PC-9 (cell line): ENCODE measurements around the gene ARID3B. TPM values are rescaled to one million over a fixed set of nuclear protein-coding genes. Genes with fewer than 3 reads are reported as not detected.

Experiments
- BruUV-seq: library from RNA; stranded (reverse); fragments of 400-500 nt; replicated peaks from 2 replicates; lab custom pipeline; 2021; lab: Mats Ljungman, UMichigan
- CTCF ChIA-PET: fragments of 300-600 bp; sonication (Branson Sonifier 250); formaldehyde crosslinking; loops from one replicate; lab custom pipeline; 2022; ENCODE audit warnings: antibody characterized with exemption; lab: Charles Lee
- POLR2A ChIA-PET: fragments of 300-600 bp; sonication (Branson Sonifier 250); formaldehyde crosslinking; loops from one replicate; lab custom pipeline; 2022; ENCODE audit warnings: antibody characterized with exemption; ENCODE audit not compliant: unreplicated experiment; lab: Charles Lee
- DNase-seq, 2 experiments: peaks; one replicate each; pipeline versions ENCODE4 v3.0.0 to v3.0.0-alpha.2; 2015 to 2022; ENCODE audit warnings: mixed read lengths in 1 of 2
- H2AFZ ChIP-seq: fragments of 200-600 bp; sonication (generic); 2 replicates; pipeline ENCODE4 v1.8.1; 2017; ENCODE audit warnings: antibody characterized with exemption
- H3F3A ChIP-seq: fragments of 200-600 bp; sonication (generic); 2 replicates; pipeline ENCODE4 v1.8.1; 2017; ENCODE audit warnings: antibody characterized with exemption, mild to moderate bottlenecking, low read depth; ENCODE audit not compliant: insufficient read depth
- H3K27ac ChIP-seq: fragments of 200-600 bp; sonication (generic); 2 replicates; pipeline ENCODE4 v1.6.1; 2016; ENCODE audit warnings: mixed run types
- H3K27me3 ChIP-seq: fragments of 200-600 bp; sonication (generic); 2 replicates; pipeline ENCODE4 v1.6.1; 2016; ENCODE audit warnings: low read depth, mixed run types; ENCODE audit not compliant: insufficient read depth
- H3K36me3 ChIP-seq: fragments of 200-600 bp; sonication (generic); 2 replicates; pipeline ENCODE4 v1.6.1; 2016; ENCODE audit warnings: low read depth, mixed run types
- H3K4me1 ChIP-seq: fragments of 200-600 bp; sonication (generic); replicated peaks from 2 replicates; pipeline ENCODE4 v1.6.1; 2016; ENCODE audit warnings: mixed run types; ENCODE audit not compliant: insufficient read depth
- H3K4me2 ChIP-seq: fragments of 200-600 bp; sonication (generic); 2 replicates; pipeline ENCODE4 v1.6.1; 2017; ENCODE audit warnings: mixed run types
- H3K4me3 ChIP-seq: fragments of 200-600 bp; sonication (generic); 2 replicates; pipeline ENCODE4 v1.6.1; 2016; ENCODE audit warnings: mixed run types
- H3K79me2 ChIP-seq: fragments of 200-600 bp; sonication (generic); 2 replicates; pipeline ENCODE4 v1.6.1; 2017; ENCODE audit warnings: low read depth, mixed run types
- H3K9me2 ChIP-seq: fragments of 200-600 bp; sonication (generic); 2 replicates; pipeline ENCODE4 v1.8.1; 2017; ENCODE audit warnings: mild to moderate bottlenecking; ENCODE audit not compliant: insufficient read depth
- H3K9me3 ChIP-seq: fragments of 200-600 bp; sonication (generic); 2 replicates; pipeline ENCODE4 v1.8.1; 2016; ENCODE audit warnings: low read depth; ENCODE audit not compliant: insufficient read depth
- H4K20me1 ChIP-seq: fragments of 200-600 bp; sonication (generic); 2 replicates; pipeline ENCODE4 v1.8.1; 2017; ENCODE audit not compliant: insufficient read depth
- CTCF ChIP-seq: fragments of 200-600 bp; sonication (generic); conservative IDR thresholded peaks from 2 replicates; pipeline ENCODE4 v1.6.1; 2017; ENCODE audit warnings: mixed run types, antibody characterized with exemption, mild to moderate bottlenecking, moderate library complexity
- EZH2 ChIP-seq: fragments of 200-600 bp; sonication (generic); IDR thresholded peaks from 2 replicates; pipeline ENCODE4 v1.8.0; 2017; ENCODE audit warnings: antibody characterized with exemption, low read depth
- intact Hi-C: fragments of 100-400 bp; cut with micrococcal nuclease; formaldehyde crosslinking; loops from one replicate; pipeline ENCODE4 v1.10.0; 2022; ENCODE audit not compliant: unreplicated experiment
- total RNA-seq: library from RNA; stranded (reverse); gene quantifications from 2 replicates; pipeline ENCODE4 v1.2.3, GENCODE V29; 2021

Gene ARID3B
- total RNA-seq, 1 experiment from 2014 or later = 9.6 TPM

GRCh38 chr15:74611341-74611740 lies 70.3 kb downstream of the ARID3B start:
- intact Hi-C loops = no loop called here
- H3K27me3 ChIP-seq = peaks cover 22% of the 10 kb centered on the region
- no TSS peak for BruUV-seq
- no peak for TF ChIP-seq CTCF
- no peak for TF ChIP-seq EZH2
- no peaks in the 10 kb centered on the region for H4K20me1 ChIP-seq
- H3K79me2 ChIP-seq = peaks cover 7% of the 10 kb centered on the region
- H3K4me1 ChIP-seq = 0 out of 2 replicates have a peak, but pooled peaks cover 6% of the 10 kb centered on the region
- DNase-seq = no peak
- H3K9me2 ChIP-seq = no peaks in the 10 kb centered on the region
- no peak overlapping the region for H2AFZ ChIP-seq
- H3K27ac ChIP-seq = no peak overlapping the region
- ChIA-PET CTCF (no interaction called here), POLR2A (no interaction called here)
- H3K36me3 ChIP-seq = no peaks in the 10 kb centered on the region
- H3K4me2 ChIP-seq = no peak overlapping the region
- peaks cover 18% of the 10 kb centered on the region for H3F3A ChIP-seq
- H3K9me3 ChIP-seq = no peaks in the 10 kb centered on the region
- H3K4me3 ChIP-seq = no peak overlapping the region

- TF ChIP-seq EZH2 (no peak), CTCF (no peak)
- intact Hi-C loops = no loop called here
- Histone ChIP-seq H3K4me3 (no peak overlapping the region), H2AFZ (no peak overlapping the region), H3K4me1 (peaks cover 8% of the 10 kb centered on the region), H3K27me3 (peaks cover 22% of the 10 kb centered on the region), H3K4me2 (no peak overlapping the region), H3F3A (peaks cover 23% of the 10 kb centered on the region), H3K9me3 (no peaks in the 10 kb centered on the region), H3K9me2 (no peaks in the 10 kb centered on the region), H3K79me2 (peaks cover 12% of the 10 kb centered on the region), H3K27ac (no peak overlapping the region), H3K36me3 (no peaks in the 10 kb centered on the region), H4K20me1 (peaks cover 4% of the 10 kb centered on the region)
- POLR2A ChIA-PET = interaction anchor here (0.6 kb wide), 1 partner anchor 129 kb away, joined by 4 read pairs; no protein-coding TSS in a partner anchor
- BruUV-seq = no TSS peak
- no peak for DNase-seq
- CTCF ChIA-PET = no interaction called here
Measured at GRCh38 chr15:74611834-74612233, 70.8 kb downstream of the ARID3B start.

- BruUV-seq = no TSS peak
- H3K4me1 ChIP-seq = peaks cover 17% of the 10 kb centered on the region
- H4K20me1 ChIP-seq = peaks cover 12% of the 10 kb centered on the region
- no peaks in the 10 kb centered on the region for H3K9me3 ChIP-seq
- DNase-seq = no peak
- H3K4me2 ChIP-seq = no peak overlapping the region
- H2AFZ ChIP-seq = no peak overlapping the region
- H3K79me2 ChIP-seq = peaks cover 21% of the 10 kb centered on the region
- TF ChIP-seq EZH2 (no peak), CTCF (no peak)
- no peak overlapping the region for H3K4me3 ChIP-seq
- CTCF ChIA-PET = no interaction called here
- H3K36me3 ChIP-seq = no peaks in the 10 kb centered on the region
- H3K9me2 ChIP-seq = no peaks in the 10 kb centered on the region
- POLR2A ChIA-PET = no interaction called here
- peaks cover 22% of the 10 kb centered on the region for H3K27me3 ChIP-seq
- H3F3A ChIP-seq = peaks cover 27% of the 10 kb centered on the region
- intact Hi-C loops = no loop called here
- H3K27ac ChIP-seq = no peak overlapping the region
Measured at GRCh38 chr15:74612677-74613076, 71.7 kb downstream of the ARID3B start.
